Measurements from ENCODE around the gene CALML3. TPM values are rescaled to one million over a fixed set of nuclear protein-coding genes. Genes with fewer than 3 reads are reported as not detected.
A peak's percentile ranks its signal among the peaks of the same experiment; 100 is the strongest.

The CALML3 gene
- total and polyA plus RNA-seq, 7 donors: 0.03 TPM; not detected in 6

GRCh38 chr10:5499493-5500140 lies 25.1 kb upstream of the CALML3 start, which contains the start of gene CALML5:
Gene CALML5 (minus strand): TSS chr10:5499570. CDS start chr10:5499438, 132 bp downstream.
- intact Hi-C loops (cut with DNase I): no loop called here
- ATAC-seq (no peak), DNase-seq (peak in 1 of 2 donors; percentile 8)
- no peak within 1 kb of the TSS for H3K27ac ChIP-seq
- 92 to 96% (median 92%) methylated on average over 10 of the region's 10 CpGs for WGBS, 3 donors
- TF ChIP-seq CTCF (IDR thresholded peaks at IDR 0.05): no peak
- H3K4me3 ChIP-seq: no peak within 1 kb of the TSS
- H3K4me1 ChIP-seq: no peaks in the 10 kb centered on the region
- H3K9me3 ChIP-seq: no peaks in the 10 kb centered on the region
- no peaks in the 10 kb centered on the region for H3K27me3 ChIP-seq (ENCODE audit: insufficient read depth in 3 of 3, low read length in 2 of 3)
- no peaks in the 10 kb centered on the region for H3K36me3 ChIP-seq (ENCODE audit: insufficient read depth in 1 of 2, low read depth in 1 of 2)

DNA sequence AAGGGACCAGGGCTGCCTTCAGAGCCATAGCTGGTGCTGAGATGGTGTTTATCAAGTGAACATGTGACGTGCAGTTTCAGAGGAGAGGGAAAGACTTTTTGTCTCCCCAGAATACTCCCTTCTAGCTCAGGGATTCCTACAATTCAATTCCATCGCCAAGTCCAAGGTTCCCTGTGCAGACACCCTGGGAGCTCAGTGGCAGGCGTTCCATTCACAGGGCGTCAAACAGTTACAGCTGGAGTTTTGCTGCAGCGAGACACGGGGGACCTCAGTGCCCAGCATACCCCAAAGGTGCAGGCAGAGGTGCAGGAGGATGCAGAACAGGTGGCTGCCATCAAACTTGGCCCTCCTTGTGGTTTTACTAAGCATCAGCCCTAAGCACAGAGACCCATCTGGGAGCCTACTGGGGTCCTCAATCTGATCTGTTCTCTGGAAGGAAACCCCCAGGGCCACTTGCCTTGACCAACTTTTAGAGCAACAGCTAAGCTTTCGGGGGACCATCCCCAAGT lies 24.5 kb upstream of the CALML3 start:
- WGBS, 3 donors: 96 to 97% (median 97%) methylated on average over 7 of the region's 7 CpGs
- DNase-seq: peak in 1 of 2 donors; percentile 29

DNA sequence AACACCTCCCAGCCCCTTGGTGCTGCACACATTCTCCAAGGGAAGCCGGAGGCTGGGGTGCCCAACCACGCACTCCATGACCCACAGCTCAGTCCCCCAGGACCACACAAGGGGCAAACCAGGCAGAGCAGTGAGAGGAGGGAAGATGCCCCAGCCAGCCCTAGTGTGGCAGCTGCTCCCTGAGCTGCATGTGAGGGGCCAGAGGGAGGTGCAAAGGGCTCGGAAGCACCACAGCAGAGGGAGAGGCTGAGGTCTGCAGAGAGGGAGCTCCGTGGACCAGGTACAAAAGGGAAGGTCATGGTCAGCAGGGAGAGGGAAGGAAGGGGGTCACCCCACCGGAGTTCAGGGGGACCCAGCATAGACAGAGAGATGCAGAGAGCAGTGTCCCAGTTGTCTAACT lies 23.9 kb upstream of the CALML3 start:
- H3K27me3 ChIP-seq (ENCODE audit: insufficient read depth in 3 of 3, low read length in 2 of 3): no peaks in the 10 kb centered on the region
- H3K4me3 ChIP-seq: no peak overlapping the region
- TF ChIP-seq CTCF (IDR thresholded peaks at IDR 0.05): no peak
- H3K27ac ChIP-seq: no peak overlapping the region
- no peaks in the 10 kb centered on the region for H3K4me1 ChIP-seq
- intact Hi-C loops (cut with DNase I): no loop called here
- no peaks in the 10 kb centered on the region for H3K36me3 ChIP-seq (ENCODE audit: insufficient read depth in 1 of 2, low read depth in 1 of 2)
- no peaks in the 10 kb centered on the region for H3K9me3 ChIP-seq
- WGBS, 3 donors: 85 to 91% (median 90%) methylated on average over 5 of the region's 5 CpGs
- DNase-seq (peak in 1 of 2 donors; percentile 15), ATAC-seq (no peak)

More for the DNA sequence above, 24.5 kb upstream of the CALML3 start:
- no peak for ATAC-seq
- Histone ChIP-seq H3K27me3 (ENCODE audit: insufficient read depth in 3 of 3, low read length in 2 of 3) (no peaks in the 10 kb centered on the region), H3K4me3 (no peak overlapping the region), H3K27ac (no peak overlapping the region), H3K36me3 (ENCODE audit: insufficient read depth in 1 of 2, low read depth in 1 of 2) (no peaks in the 10 kb centered on the region), H3K4me1 (no peaks in the 10 kb centered on the region), H3K9me3 (no peaks in the 10 kb centered on the region)
- intact Hi-C loops (cut with DNase I): no loop called here
- no peak for TF ChIP-seq CTCF (IDR thresholded peaks at IDR 0.05)

GRCh38 chr10:5502061-5502521 lies 22.7 kb upstream of the CALML3 start:
- ATAC-seq (no peak), DNase-seq (peak in 1 of 2 donors; percentile 37)
- Histone ChIP-seq H3K27me3 (ENCODE audit: insufficient read depth in 3 of 3, low read length in 2 of 3) (no peaks in the 10 kb centered on the region), H3K27ac (no peak overlapping the region), H3K4me3 (no peak overlapping the region), H3K36me3 (ENCODE audit: insufficient read depth in 1 of 2, low read depth in 1 of 2) (no peaks in the 10 kb centered on the region), H3K4me1 (no peaks in the 10 kb centered on the region), H3K9me3 (no peaks in the 10 kb centered on the region)
- no peak for TF ChIP-seq CTCF (IDR thresholded peaks at IDR 0.05)
- 66 to 73% (median 72%) methylated on average over 12 of the region's 12 CpGs for WGBS, 3 donors
- intact Hi-C loops (cut with DNase I): no loop called here
